WTC11 (cell line): ENCODE measurements around the gene NR4A3. TPM values are rescaled to one million over a fixed set of nuclear protein-coding genes. Genes with fewer than 3 reads are reported as not detected.

ENCODE experiments used
- ATAC-seq: fragments of 200-7000 bp; cut with Tn5 transposase; 2 replicates; pipeline ENCODE4 v1.10.0; 2021; ENCODE audit warnings: mild to moderate bottlenecking, moderate library complexity
- CTCF ChIA-PET: fragments of 300-600 bp; sonication (Branson Sonifier 250); formaldehyde crosslinking; loops from one replicate; lab custom pipeline; 2021; ENCODE audit warnings: antibody characterized with exemption; lab: Charles Lee
- POLR2A ChIA-PET: fragments of 350-600 bp; sonication (Branson Sonifier 250); formaldehyde crosslinking; loops from one replicate; lab custom pipeline; 2021; ENCODE audit warnings: antibody characterized with exemption; lab: Charles Lee
- DNase-seq: peaks from one replicate; pipeline ENCODE4 v3.0.0; 2021; ENCODE audit warnings: low spot score
- H3K27ac Mint-ChIP-seq: 2 replicates; pipeline ENCODE4 v1.8.0; 2021; ENCODE audit warnings: mixed read lengths
- H3K27me3 Mint-ChIP-seq: 2 replicates; pipeline ENCODE4 v1.8.0; 2021; ENCODE audit warnings: low read depth, mild to moderate bottlenecking, moderate library complexity, mixed read lengths
- H3K36me3 Mint-ChIP-seq: 2 replicates; pipeline ENCODE4 v1.8.0; 2021; ENCODE audit warnings: mixed read lengths
- H3K4me1 Mint-ChIP-seq: 2 replicates; pipeline ENCODE4 v1.8.0; 2022; ENCODE audit warnings: mixed read lengths
- H3K4me3 Mint-ChIP-seq: 2 replicates; pipeline ENCODE4 v1.8.0; 2021; ENCODE audit warnings: mild to moderate bottlenecking, moderate library complexity, mixed read lengths
- H3K9me3 Mint-ChIP-seq: 2 replicates; pipeline ENCODE4 v1.8.0; 2021; ENCODE audit warnings: mixed read lengths
- ATF1 ChIP-seq: sonication (generic); formaldehyde crosslinking; IDR thresholded peaks from 2 replicates; pipeline ENCODE4 v1.8.1; 2023; ENCODE audit warnings: mild to moderate bottlenecking, moderate library complexity, missing genetic modification reagents
- CBFB ChIP-seq: sonication (generic); formaldehyde crosslinking; IDR thresholded peaks from 2 replicates; pipeline ENCODE4 v1.8.1; 2022; ENCODE audit warnings: mild to moderate bottlenecking, low read depth, missing genetic modification reagents
- FOXK1 ChIP-seq: sonication (generic); formaldehyde crosslinking; IDR thresholded peaks from 2 replicates; pipeline ENCODE4 v1.8.0; 2022; ENCODE audit warnings: mild to moderate bottlenecking, moderate library complexity, missing genetic modification reagents
- FOXP1 ChIP-seq: sonication (generic); formaldehyde crosslinking; IDR thresholded peaks from 2 replicates; pipeline ENCODE4 v1.8.0; 2022; ENCODE audit warnings: missing genetic modification reagents, mild to moderate bottlenecking, moderate library complexity, borderline replicate concordance
- FOXP4 ChIP-seq: sonication (generic); formaldehyde crosslinking; IDR thresholded peaks from 2 replicates; pipeline ENCODE4 v1.8.0; 2022; ENCODE audit warnings: mild to moderate bottlenecking, missing genetic modification reagents
- JAZF1 ChIP-seq: fragments of 250-450 bp; sonication (Bioruptor Pico); IDR thresholded peaks from 2 replicates; pipeline ENCODE4 v1.9.0; 2021; ENCODE audit warnings: moderate library complexity, mild to moderate bottlenecking, inconsistent platforms
- KAT7 ChIP-seq: sonication (generic); formaldehyde crosslinking; IDR thresholded peaks from 2 replicates; pipeline ENCODE4 v1.8.1; 2023; ENCODE audit warnings: missing genetic modification reagents, mild to moderate bottlenecking, borderline replicate concordance
- MXD4 ChIP-seq: fragments of 250-450 bp; sonication (Bioruptor Pico); IDR thresholded peaks from 2 replicates; pipeline ENCODE4 v1.8.0; 2021; ENCODE audit warnings: mild to moderate bottlenecking, moderate library complexity, borderline replicate concordance
- NR2C2 ChIP-seq: sonication (generic); formaldehyde crosslinking; IDR thresholded peaks from 2 replicates; pipeline ENCODE4 v1.8.0; 2022; ENCODE audit warnings: mild to moderate bottlenecking, missing genetic modification reagents
- PRRX2 ChIP-seq: fragments of 250-450 bp; sonication (Bioruptor Pico); IDR thresholded peaks from 2 replicates; pipeline ENCODE4 v1.8.0; 2021; ENCODE audit warnings: mild to moderate bottlenecking
- SMAD4 ChIP-seq: sonication (generic); formaldehyde crosslinking; IDR thresholded peaks from 2 replicates; pipeline ENCODE4 v1.8.0; 2022; ENCODE audit warnings: mild to moderate bottlenecking, missing genetic modification reagents
- ZBTB21 ChIP-seq: sonication (generic); formaldehyde crosslinking; IDR thresholded peaks from 2 replicates; pipeline ENCODE4 v1.8.1; 2023; ENCODE audit warnings: mild to moderate bottlenecking, missing genetic modification reagents, borderline replicate concordance
- ZNF121 ChIP-seq: sonication (generic); formaldehyde crosslinking; IDR thresholded peaks from 2 replicates; pipeline ENCODE4 v1.8.0; 2023; ENCODE audit warnings: missing genetic modification reagents
- ZNF263 ChIP-seq: sonication (generic); formaldehyde crosslinking; IDR thresholded peaks from 2 replicates; pipeline ENCODE4 v1.8.1; 2022; ENCODE audit warnings: low read depth, mild to moderate bottlenecking, moderate library complexity, missing genetic modification reagents
- ZNF317 ChIP-seq: sonication (generic); formaldehyde crosslinking; IDR thresholded peaks from 2 replicates; pipeline ENCODE4 v1.8.1; 2023; ENCODE audit warnings: low read depth, mild to moderate bottlenecking, moderate library complexity, missing genetic modification reagents, borderline replicate concordance
- ZNF416 ChIP-seq: fragments of 250-450 bp; sonication (Bioruptor Pico); IDR thresholded peaks from 2 replicates; pipeline ENCODE4 v1.9.0; 2021; ENCODE audit warnings: mild to moderate bottlenecking, inconsistent platforms
- ZNF423 ChIP-seq: fragments of 250-450 bp; sonication (Bioruptor Pico); IDR thresholded peaks from 2 replicates; pipeline ENCODE4 v2.1.2; 2022; ENCODE audit warnings: mild to moderate bottlenecking, moderate library complexity
- total RNA-seq: library from RNA; stranded (reverse); gene quantifications from 3 replicates; pipeline ENCODE4 v1.2.3, GENCODE V29; 2021
- TF ChIP-seq, protein P1 (sequence below): sonication (generic); formaldehyde crosslinking; IDR thresholded peaks from 2 replicates; pipeline ENCODE4 v1.8.0; 2022; ENCODE audit warnings: mild to moderate bottlenecking, missing genetic modification reagents
- TF ChIP-seq, protein P2 (sequence below): fragments of 250-450 bp; sonication (Bioruptor Pico); IDR thresholded peaks from 2 replicates; pipeline ENCODE4 v1.9.0; 2021; ENCODE audit warnings: moderate library complexity, mild to moderate bottlenecking, inconsistent platforms, borderline replicate concordance
- TF ChIP-seq, protein P3 (sequence below): sonication (generic); formaldehyde crosslinking; IDR thresholded peaks from 2 replicates; pipeline ENCODE4 v1.8.1; 2023; ENCODE audit warnings: mild to moderate bottlenecking, missing genetic modification reagents, moderate library complexity
- TF ChIP-seq, protein P4 (sequence below): sonication (generic); formaldehyde crosslinking; IDR thresholded peaks from 2 replicates; pipeline ENCODE4 v1.8.1; 2023; ENCODE audit warnings: mild to moderate bottlenecking, missing genetic modification reagents
- TF ChIP-seq, protein P5 (sequence below): fragments of 200-600 bp; IDR thresholded peaks from 2 replicates; pipeline ENCODE4 v1.8.0; 2022; ENCODE audit warnings: antibody characterized with exemption

The NR4A3 gene
- total RNA-seq, 1 experiment from 2014 or later: 0.57 TPM

DNA sequence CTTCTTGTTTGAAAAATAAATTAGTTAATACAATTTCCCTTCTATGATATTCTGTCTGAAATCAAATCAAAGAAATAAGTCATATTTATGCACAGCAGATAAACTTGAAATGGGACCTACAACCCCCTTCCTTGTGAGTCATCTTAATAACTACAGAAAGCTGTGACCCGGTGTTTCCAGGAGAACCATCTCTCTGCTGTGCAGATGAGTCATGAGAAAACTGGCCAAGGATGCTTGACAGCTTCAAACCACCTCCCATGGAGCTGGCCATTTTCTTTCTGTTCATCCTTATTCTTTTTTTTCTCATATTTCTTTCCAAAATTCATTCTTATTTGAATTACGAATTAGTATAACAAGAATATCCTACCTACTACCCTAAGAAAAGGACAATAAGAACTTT is 43.4 kb upstream of the NR4A3 start:
- Mint-ChIP-seq H3K36me3 (no peaks in the 10 kb centered on the region), H3K4me3 (no peak overlapping the region), H3K4me1 (peaks cover 5% of the 10 kb centered on the region), H3K9me3 (peaks cover 8% of the 10 kb centered on the region), H3K27me3 (no peaks in the 10 kb centered on the region), H3K27ac (no peak overlapping the region)
- CTCF ChIA-PET: no interaction called here
- no peak for TF ChIP-seq FOXP1 (CRISPR knock-in tag)
- no peak for TF ChIP-seq ATF1 (CRISPR knock-in tag)
- TF ChIP-seq ZNF423 (CRISPR knock-in tag): no peak
- no peak for TF ChIP-seq JAZF1
- TF ChIP-seq ZNF416: no peak
- TF ChIP-seq KAT7 (CRISPR knock-in tag): no peak
- TF ChIP-seq CBFB (CRISPR knock-in tag): no peak
- no peak for TF ChIP-seq NR2C2 (CRISPR knock-in tag)
- TF ChIP-seq, protein P1, sequence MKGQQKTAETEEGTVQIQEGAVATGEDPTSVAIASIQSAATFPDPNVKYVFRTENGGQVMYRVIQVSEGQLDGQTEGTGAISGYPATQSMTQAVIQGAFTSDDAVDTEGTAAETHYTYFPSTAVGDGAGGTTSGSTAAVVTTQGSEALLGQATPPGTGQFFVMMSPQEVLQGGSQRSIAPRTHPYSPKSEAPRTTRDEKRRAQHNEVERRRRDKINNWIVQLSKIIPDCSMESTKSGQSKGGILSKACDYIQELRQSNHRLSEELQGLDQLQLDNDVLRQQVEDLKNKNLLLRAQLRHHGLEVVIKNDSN (CRISPR knock-in tag): no peak
- TF ChIP-seq, protein P2, sequence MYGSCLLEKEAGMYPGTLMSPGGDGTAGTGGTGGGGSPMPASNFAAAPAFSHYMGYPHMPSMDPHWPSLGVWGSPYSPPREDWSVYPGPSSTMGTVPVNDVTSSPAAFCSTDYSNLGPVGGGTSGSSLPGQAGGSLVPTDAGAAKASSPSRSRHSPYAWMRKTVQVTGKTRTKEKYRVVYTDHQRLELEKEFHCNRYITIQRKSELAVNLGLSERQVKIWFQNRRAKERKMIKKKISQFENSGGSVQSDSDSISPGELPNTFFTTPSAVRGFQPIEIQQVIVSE (CRISPR knock-in tag): no peak
- no peak for TF ChIP-seq ZNF121 (CRISPR knock-in tag)
- TF ChIP-seq ZNF263: no peak
- TF ChIP-seq MXD4 (CRISPR knock-in tag): no peak
- TF ChIP-seq, protein P3, sequence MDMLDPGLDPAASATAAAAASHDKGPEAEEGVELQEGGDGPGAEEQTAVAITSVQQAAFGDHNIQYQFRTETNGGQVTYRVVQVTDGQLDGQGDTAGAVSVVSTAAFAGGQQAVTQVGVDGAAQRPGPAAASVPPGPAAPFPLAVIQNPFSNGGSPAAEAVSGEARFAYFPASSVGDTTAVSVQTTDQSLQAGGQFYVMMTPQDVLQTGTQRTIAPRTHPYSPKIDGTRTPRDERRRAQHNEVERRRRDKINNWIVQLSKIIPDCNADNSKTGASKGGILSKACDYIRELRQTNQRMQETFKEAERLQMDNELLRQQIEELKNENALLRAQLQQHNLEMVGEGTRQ: no peak
- no peak for TF ChIP-seq FOXP4 (CRISPR knock-in tag)
- TF ChIP-seq, protein P4, sequence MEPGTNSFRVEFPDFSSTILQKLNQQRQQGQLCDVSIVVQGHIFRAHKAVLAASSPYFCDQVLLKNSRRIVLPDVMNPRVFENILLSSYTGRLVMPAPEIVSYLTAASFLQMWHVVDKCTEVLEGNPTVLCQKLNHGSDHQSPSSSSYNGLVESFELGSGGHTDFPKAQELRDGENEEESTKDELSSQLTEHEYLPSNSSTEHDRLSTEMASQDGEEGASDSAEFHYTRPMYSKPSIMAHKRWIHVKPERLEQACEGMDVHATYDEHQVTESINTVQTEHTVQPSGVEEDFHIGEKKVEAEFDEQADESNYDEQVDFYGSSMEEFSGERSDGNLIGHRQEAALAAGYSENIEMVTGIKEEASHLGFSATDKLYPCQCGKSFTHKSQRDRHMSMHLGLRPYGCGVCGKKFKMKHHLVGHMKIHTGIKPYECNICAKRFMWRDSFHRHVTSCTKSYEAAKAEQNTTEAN (CRISPR knock-in tag): no peak
- no peak for TF ChIP-seq ZNF317 (CRISPR knock-in tag)
- no peak for TF ChIP-seq ZBTB21
- no peak for ATAC-seq
- DNase-seq: no peak
- POLR2A ChIA-PET: no interaction called here

- DNase-seq (no peak), ATAC-seq (no peak)
- no peaks in the 10 kb centered on the region for H3K27me3 Mint-ChIP-seq
- POLR2A ChIA-PET: no interaction called here
- H3K27ac Mint-ChIP-seq: no peak overlapping the region
- TF ChIP-seq FOXK1 (no peak), SMAD4 (CRISPR knock-in tag) (no peak), PRRX2 (CRISPR knock-in tag) (no peak)
- TF ChIP-seq, protein P5, sequence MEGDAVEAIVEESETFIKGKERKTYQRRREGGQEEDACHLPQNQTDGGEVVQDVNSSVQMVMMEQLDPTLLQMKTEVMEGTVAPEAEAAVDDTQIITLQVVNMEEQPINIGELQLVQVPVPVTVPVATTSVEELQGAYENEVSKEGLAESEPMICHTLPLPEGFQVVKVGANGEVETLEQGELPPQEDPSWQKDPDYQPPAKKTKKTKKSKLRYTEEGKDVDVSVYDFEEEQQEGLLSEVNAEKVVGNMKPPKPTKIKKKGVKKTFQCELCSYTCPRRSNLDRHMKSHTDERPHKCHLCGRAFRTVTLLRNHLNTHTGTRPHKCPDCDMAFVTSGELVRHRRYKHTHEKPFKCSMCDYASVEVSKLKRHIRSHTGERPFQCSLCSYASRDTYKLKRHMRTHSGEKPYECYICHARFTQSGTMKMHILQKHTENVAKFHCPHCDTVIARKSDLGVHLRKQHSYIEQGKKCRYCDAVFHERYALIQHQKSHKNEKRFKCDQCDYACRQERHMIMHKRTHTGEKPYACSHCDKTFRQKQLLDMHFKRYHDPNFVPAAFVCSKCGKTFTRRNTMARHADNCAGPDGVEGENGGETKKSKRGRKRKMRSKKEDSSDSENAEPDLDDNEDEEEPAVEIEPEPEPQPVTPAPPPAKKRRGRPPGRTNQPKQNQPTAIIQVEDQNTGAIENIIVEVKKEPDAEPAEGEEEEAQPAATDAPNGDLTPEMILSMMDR: no peak
- H3K9me3 Mint-ChIP-seq: peaks cover 8% of the 10 kb centered on the region
- no peaks in the 10 kb centered on the region for H3K36me3 Mint-ChIP-seq
- H3K4me1 Mint-ChIP-seq: peaks cover 11% of the 10 kb centered on the region
- CTCF ChIA-PET: no interaction called here
- no peak overlapping the region for H3K4me3 Mint-ChIP-seq
These were observed 42.8 kb upstream of the NR4A3 start for GRCh38 chr9:99778836-99779235.
